ENCODE measurements around the gene PGAP1.
A peak's percentile ranks its signal among the peaks of the same experiment; 100 is the strongest.

The PGAP1 gene

GRCh38 chr2:196827356-196827755 lies 99.2 kb downstream of the PGAP1 start:
- peak; percentile 3 to 8 for DNase-seq (ENCODE audit: low read depth in 2 of 2)
- no peak overlapping the region for H3K4me3 ChIP-seq (replicated peaks in 1 of 2; ENCODE audit: low read depth in 2 of 2, low read length in 2 of 2)
- TF ChIP-seq CTCF (IDR thresholded peaks at IDR 0.05; ENCODE audit: low read depth, low read length): no peak

GRCh38 chr2:196823750-196824522 lies 102.6 kb downstream of the PGAP1 start:
- no peak for TF ChIP-seq CTCF (IDR thresholded peaks at IDR 0.05; ENCODE audit: low read depth, low read length)
- DNase-seq (ENCODE audit: low read depth in 2 of 2): peak; percentile 74 to 89
- H3K4me3 ChIP-seq (replicated peaks in 1 of 2; ENCODE audit: low read depth in 2 of 2, low read length in 2 of 2): no peak overlapping the region

GRCh38 chr2:196821195-196821594 lies 105.3 kb downstream of the PGAP1 start:
- TF ChIP-seq CTCF (IDR thresholded peaks at IDR 0.05; ENCODE audit: low read depth, low read length): no peak
- DNase-seq (ENCODE audit: low read depth in 2 of 2): peak; percentile 29 to 77
- H3K4me3 ChIP-seq (replicated peaks in 1 of 2; ENCODE audit: low read depth in 2 of 2, low read length in 2 of 2): no peak overlapping the region

DNA sequence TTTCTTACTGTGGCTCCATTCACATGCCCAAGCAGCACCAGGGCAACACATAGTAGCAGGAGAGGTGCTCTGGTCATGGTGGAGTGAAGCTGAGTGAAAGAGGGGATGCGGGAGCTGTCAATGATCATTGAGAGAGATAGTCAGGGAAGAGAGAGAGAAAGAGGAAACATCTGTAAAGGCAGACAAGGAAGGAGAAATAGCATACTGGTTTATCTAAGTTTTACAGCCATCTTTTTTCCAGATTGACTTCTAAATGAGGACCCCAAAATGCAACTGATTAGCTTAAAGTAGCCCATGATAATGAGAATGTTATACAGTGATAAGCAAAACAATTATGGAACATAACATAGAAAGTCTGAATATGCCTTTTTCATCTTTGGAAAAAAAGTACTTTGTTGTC lies 117.2 kb downstream of the PGAP1 start, which contains the start of gene C2orf66:
TSS of gene C2orf66 (minus strand) at position 96 of the 400 bp plus-strand sequence. CDS start at position 77, 19 bp downstream.
- DNase-seq (ENCODE audit: low read depth in 2 of 2): no peak
- no peak within 1 kb of the TSS for H3K4me3 ChIP-seq (replicated peaks in 1 of 2; ENCODE audit: low read depth in 2 of 2, low read length in 2 of 2)
- TF ChIP-seq CTCF (IDR thresholded peaks at IDR 0.05; ENCODE audit: low read depth, low read length): no peak

DNA sequence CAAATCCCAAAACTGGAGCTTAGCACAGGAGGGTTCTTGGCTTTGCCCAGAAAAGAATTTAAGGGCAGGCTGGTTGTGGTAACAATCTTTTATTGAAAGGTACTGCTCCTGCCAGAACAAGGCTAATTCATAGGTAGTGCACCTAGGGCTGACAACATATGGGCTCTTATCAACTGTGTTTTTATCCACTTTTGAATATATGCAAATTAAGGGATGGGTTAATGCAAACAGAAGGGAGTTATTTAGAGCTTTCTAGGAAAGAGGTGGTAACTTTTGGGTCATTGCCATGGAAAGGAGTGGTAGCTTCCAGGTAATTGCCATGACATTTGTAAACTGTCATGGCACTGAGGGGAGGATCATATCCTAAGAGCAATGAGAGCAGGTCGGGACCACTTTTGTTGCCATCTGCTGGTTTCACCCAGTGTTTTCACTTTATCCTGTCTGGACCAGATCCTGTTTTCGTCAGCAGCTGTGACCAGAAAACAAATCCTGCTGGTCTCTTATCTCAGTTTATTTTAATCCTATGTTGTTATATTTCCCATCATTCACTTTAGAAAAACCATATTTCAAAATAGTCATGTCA lies 118.3 kb downstream of the PGAP1 start:
- no peak overlapping the region for H3K4me3 ChIP-seq (replicated peaks in 1 of 2; ENCODE audit: low read depth in 2 of 2, low read length in 2 of 2)
- TF ChIP-seq CTCF (IDR thresholded peaks at IDR 0.05; ENCODE audit: low read depth, low read length): no peak
- DNase-seq (ENCODE audit: low read depth in 2 of 2): peak; percentile 6 to 28

DNA sequence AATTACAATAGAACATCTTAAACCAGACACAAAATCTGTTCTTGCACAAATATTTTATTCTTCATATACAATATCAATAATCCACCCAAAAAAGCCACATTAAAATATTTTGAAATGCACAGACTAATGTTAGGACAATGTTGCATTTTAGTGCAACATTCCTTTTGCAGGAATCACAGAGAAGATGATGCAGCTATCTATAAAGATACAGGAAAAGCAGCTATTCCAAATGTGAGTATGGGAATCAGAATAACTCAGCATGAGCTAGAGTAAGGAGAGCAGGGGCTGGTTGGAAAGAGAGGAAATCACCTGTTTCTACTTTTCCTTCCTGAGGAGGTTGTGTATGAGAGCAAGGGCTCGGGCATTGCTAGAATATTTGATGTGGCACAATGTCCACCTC lies 122.1 kb downstream of the PGAP1 start:
- DNase-seq (ENCODE audit: low read depth in 2 of 2): no peak
- H3K4me3 ChIP-seq (replicated peaks in 1 of 2; ENCODE audit: low read depth in 2 of 2, low read length in 2 of 2): no peak overlapping the region
- TF ChIP-seq CTCF (IDR thresholded peaks at IDR 0.05; ENCODE audit: low read depth, low read length): no peak
